ENCODE measurements around the gene TIMM9.
"Not testable (repeated sequence)": the region's sequence is repeated elsewhere in the genome, so short reads cannot be mapped to it uniquely, and the experiment has no call there.

Gene TIMM9

DNA sequence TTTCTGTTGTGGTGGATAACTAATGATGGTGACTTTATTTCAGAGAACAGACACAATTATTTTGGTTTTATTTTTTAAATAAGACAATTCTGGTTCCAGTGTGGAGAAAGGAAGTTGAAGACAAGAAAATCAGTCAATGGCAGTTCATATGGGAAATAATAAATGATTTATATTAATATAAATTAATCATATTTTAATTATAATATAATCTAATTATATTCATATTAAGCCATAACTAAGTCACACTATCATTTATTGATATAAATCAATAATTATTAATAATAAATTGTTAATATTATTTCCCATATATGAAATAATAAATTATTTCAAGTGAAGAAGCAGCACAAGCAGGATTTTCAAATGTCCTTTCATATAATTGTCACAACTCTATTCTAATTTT, 28.8 kb downstream of the TIMM9 start:
- DNase-seq (ENCODE audit: low spot score), result no peak

DNA sequence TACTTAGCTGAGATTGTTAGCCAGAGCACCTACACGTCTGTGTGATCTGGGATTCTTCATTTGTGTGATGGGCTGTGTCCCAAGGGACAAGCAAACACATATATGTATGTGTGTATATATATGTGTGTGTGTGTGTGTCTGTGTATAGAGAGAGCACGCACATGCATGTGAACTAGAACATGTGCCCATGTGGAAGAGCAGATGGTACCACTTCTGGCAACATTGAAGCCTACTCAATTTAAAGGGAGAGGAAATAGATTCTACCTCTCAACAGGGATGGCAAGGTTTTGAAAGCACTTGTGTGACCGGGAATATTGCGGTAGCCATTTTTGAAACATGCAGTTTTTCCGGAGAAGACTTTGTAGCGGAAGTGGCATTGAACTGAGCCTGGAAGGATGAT, 30.2 kb downstream of the TIMM9 start:
- DNase-seq (ENCODE audit: low spot score), result no peak

DNA sequence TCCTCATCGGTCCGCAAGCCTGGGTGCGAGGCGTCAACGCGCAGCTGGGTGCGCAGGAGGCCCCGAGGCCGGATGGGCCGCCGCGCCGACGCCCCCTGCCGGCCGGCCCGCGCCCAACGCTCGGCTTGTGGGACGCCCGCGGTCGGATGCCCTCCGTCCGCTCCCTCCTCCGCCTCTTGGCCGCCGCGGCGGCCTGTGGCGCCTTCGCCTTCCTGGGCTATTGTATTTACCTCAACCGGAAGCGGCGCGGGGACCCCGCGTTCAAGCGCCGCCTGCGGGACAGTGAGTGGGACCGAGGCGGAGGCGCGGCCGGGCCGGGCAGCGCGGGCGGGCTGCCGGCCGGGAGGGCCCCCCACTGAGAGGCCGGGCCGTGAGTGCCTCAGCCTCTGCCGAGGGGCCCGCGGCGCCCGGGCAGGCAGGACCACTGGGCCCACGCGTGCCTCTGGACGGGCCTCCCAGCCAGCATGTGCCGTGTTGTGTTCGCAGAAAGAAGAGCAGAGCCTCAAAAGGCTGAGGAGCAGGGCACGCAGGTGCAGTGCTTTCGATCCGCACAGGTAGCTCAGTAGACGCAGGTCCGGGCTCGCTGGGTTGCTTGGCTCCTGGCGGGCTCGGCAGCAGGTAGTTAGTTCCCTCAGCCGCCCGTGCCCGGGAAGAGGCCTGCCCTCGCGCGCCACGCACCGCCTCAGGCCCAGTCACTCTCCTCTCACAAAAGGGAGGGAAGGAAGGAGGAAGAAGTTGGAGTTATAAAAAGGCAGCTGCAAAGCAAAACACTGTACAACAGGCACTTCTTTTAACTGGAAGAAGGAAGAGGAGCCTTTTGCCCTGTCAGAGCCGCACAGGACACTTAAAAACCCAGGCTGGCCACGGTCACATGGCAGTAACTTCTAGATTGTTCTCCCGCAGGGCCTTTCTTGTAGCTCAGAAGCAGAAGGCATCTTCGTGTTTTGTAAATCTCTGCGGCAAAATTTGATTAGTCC, 31.2 kb downstream of the TIMM9 start, which contains the start of gene TOMM20L:
TSS of gene TOMM20L (plus strand) at position 119 of the 977 bp plus-strand sequence. CDS start at position 147, 28 bp downstream.
- peak; percentile 37 for DNase-seq (ENCODE audit: low spot score)

DNA sequence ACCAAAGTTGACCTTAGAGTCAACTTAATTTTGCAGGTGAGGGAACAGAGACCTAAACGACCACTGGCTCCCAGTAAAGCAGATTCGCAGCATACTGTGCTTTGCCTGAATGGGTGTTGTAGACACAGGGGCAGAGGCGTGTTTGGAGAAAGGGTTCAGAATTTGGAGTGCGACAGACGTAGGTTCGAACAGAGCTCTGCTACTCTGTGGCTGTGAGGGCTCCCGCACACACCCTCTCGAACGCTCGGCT, 31.8 kb downstream of the TIMM9 start:
- no peak for DNase-seq (ENCODE audit: low spot score)

DNA sequence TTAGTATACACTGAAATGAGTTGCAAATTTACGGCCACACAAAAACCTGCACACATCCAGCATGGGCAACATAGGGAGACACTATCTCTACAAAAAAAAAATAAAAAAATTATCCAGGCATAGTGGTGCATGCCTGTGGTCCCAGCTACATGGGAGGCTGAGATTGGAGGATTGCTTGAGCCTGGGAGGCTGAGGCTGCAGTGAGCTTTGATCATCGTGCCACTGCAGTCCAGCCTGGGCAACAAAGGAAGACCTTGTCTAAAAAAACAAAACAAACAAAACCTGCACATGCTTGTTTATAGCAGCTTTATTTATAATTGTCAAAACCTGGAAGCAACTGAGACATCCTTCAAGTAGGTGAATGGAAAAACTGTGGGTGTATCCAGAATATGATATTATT, 36.5 kb downstream of the TIMM9 start:
- no peak for DNase-seq (ENCODE audit: low spot score)

DNA sequence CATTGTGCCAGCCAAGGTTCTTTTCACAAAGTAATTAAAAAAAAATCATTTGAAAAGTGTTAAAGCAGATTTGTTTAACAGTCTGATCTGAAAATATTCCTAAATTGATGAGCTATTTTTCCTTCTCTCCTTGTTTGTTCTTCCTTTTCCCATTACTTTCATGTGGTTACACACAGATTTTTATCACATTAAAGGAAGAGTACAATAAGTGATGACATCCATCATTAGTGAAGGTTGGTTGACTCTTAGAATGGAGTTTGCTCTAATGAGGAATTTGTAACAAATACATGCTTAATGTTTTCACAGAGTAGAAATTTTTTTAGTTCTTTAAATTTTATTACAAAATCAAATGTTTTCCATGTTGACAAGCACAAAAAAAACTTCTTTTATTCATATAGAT, 50.5 kb downstream of the TIMM9 start:
- DNase-seq (ENCODE audit: low spot score), result no peak

DNA sequence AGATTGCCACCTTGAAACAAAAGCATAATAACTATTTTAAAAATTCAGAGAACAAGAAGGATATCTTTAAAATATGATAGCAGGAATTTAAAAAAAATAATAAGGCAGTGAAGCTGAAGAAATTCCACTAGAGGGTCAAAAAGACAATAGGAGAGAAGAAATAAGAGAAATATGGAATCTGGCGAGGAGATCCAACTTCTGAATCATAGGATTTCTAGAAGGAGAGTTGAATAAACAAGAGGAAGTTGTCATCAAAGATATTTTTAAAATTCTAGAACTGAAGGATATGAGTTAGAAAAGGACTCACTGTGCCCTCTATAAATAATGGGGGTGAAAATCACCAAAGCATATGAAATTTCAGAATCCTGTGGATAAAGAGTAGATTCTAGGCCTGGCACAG, 58.4 kb downstream of the TIMM9 start:
- DNase-seq (ENCODE audit: low spot score), result no peak

DNA sequence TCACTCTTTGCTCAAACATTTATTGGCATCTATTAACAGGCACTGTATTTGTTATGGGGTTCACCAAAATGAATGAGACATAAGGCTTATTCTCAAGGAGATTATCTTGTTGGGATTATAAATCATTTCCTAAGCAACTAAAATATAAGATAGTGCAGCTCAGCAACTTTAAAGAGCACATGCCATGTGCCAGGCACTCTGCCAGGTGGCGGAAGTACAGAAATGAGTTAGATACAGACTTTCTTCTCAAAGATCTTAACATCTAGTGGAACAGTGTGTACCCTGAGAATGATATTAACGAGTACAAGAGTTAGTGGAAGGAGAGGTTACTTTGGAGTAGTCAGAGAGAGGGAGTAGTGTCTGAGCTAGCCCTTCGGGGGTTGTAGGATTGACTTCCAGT, 60.0 kb downstream of the TIMM9 start:
- no peak for DNase-seq (ENCODE audit: low spot score)

DNA sequence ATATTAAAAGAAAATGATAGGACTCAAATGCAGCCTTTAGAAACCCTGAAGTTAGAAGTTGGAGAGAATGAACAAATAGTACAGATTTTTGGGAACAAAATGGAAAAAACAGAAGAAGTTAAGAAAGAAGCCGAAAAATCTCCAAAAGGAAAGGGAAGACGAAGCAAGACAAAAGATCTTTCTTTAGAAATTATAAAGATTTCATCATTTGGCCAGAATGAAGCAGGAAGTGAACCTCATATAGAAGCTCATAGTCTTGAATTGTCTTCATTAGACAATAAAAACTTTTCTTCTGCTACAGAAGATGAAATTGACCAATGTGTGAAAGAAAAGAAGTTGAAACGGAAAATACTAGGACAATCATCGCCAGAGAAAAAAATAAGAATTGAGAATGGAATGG, 63.0 kb downstream of the TIMM9 start:
- no peak for DNase-seq (ENCODE audit: low spot score)

DNA sequence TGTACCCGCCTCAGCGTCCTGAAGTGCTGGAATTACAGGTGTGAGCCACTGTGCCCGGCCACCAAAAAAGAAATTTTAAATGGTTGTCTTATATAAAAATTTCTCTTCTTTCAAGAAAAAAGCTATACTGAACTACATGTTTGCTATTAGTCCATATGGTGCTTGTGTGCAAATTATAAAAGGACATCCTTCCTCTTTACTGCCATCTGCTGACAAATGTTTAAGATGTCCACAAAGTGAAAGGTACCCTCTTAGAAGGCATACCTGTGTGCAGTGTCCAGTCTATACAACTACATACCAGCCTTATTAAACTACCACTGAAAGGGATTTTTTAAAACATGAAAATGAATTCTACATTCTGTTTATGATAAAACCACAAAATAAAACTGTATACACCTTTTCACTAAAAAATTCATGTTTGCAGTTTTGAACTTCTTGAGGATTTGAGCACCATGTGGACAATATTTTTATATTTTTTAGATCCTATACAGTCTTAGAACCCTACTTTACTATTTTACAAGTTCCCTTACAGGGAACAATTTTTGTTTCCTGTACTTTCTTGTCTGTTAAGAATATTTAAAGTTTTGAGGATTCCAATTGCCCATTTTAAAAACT, 64.4 kb downstream of the TIMM9 start:
- DNase-seq (ENCODE audit: low spot score), result peak; percentile 38

DNA sequence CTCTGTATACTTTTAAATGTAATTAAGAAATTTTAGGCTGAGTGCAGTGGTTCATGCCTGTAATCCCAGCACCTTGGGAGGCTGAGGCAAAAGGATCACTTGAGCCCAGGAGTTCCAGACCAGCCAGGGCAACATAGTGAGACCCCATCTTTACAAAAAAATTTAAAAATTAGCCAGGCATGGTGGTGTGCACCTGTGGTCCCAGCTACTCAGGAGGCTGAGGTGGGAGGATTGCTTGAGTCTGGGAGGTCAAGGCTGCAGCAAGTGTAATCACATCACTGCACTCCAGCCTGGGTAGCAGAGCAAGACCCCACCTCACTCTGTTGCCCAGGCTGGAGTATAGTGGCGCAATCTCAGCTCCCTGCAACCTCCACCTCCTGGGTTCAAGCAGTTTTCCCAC, 65.1 kb downstream of the TIMM9 start:
- not testable (repeated sequence) for DNase-seq (ENCODE audit: low spot score)
